ENCODE data around the gene ADIPOR1.
"Not testable (repeated sequence)": the region's sequence is repeated elsewhere in the genome, so short reads cannot be mapped to it uniquely, and the experiment has no call there.

- TF ChIP-seq EZH2 (IDR thresholded peaks at IDR 0.05); POLR2AphosphoS5 (IDR thresholded peaks at IDR 0.05; ENCODE audit: borderline replicate concordance, low read depth, low read length); FOXP2 (optimal IDR thresholded peaks at IDR 0.05; ENCODE audit: control extremely low read depth, extremely low read length, insufficient read depth): not testable (repeated sequence)
These were observed 45.6 kb downstream of the ADIPOR1 start for GRCh38 chr1:202912476-202912875.

All from SK-N-MC (cell line).